Measurements from ENCODE around the gene CDK14.

The CDK14 gene

DNA sequence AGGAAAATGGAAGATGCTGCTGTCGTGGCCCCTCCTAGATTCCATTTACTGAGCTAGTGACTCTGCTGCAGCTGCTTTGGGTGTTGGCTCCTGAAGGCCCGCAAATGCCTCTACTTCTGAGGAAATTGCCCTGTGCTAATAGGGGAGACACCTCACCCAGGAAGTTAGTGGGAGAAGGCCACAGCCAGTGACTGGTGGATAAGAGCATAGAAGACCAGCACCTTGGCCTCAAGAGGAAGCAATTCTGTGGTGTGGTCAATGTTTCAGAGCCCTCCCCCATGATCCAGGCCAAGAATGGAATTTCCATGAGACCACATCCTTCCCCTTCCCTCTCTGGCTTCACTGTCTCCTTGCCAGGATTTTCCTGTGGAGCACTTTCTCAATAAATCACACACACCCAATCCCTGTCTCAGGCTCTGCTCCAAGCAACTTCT, 643.1 kb downstream of the CDK14 start:
- Mint-ChIP-seq H3K27ac (peak overlapping the region; percentile 58 to 85 (median 65)), H3K27me3 (ENCODE audit: low read depth) (no peaks in the 10 kb centered on the region), H3K4me3 (no peak overlapping the region), H3K4me1 (peaks cover 19% of the 10 kb centered on the region), H3K9me3 (no peaks in the 10 kb centered on the region), H3K36me3 (ENCODE audit: low read depth) (no peaks in the 10 kb centered on the region)
- TF ChIP-seq, protein P1, sequence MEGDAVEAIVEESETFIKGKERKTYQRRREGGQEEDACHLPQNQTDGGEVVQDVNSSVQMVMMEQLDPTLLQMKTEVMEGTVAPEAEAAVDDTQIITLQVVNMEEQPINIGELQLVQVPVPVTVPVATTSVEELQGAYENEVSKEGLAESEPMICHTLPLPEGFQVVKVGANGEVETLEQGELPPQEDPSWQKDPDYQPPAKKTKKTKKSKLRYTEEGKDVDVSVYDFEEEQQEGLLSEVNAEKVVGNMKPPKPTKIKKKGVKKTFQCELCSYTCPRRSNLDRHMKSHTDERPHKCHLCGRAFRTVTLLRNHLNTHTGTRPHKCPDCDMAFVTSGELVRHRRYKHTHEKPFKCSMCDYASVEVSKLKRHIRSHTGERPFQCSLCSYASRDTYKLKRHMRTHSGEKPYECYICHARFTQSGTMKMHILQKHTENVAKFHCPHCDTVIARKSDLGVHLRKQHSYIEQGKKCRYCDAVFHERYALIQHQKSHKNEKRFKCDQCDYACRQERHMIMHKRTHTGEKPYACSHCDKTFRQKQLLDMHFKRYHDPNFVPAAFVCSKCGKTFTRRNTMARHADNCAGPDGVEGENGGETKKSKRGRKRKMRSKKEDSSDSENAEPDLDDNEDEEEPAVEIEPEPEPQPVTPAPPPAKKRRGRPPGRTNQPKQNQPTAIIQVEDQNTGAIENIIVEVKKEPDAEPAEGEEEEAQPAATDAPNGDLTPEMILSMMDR (IDR thresholded peaks at IDR 0.05; ENCODE audit: unreplicated experiment in 3 of 3): no peak

DNA sequence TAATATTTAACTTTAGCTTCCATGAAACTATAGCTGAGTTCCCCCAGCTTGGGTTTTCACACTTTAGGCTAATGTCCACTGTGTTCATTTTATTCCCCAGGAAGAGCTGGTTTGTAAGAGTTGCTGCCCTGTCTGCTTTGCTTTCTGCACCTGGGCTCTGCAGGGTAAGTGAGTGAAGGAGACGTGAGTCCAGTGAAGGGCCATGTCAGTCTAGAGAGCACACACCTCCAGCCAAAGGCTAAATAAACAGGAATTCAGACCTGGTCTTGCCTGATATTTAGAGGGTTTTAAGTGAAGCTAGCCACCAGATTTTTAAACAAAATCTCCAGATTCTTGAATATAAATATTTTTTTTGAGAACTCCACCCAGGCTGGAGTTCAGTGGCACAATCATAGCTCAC, 643.7 kb downstream of the CDK14 start:
- H3K4me1 Mint-ChIP-seq: peaks cover 23% of the 10 kb centered on the region
- H3K4me3 Mint-ChIP-seq: no peak overlapping the region
- no peaks in the 10 kb centered on the region for H3K27me3 Mint-ChIP-seq (ENCODE audit: low read depth)
- no peaks in the 10 kb centered on the region for H3K36me3 Mint-ChIP-seq (ENCODE audit: low read depth)
- TF ChIP-seq, protein P1 (IDR thresholded peaks at IDR 0.05; ENCODE audit: unreplicated experiment in 3 of 3): no peak
- peak overlapping the region; percentile 58 to 85 (median 65) for H3K27ac Mint-ChIP-seq
- H3K9me3 Mint-ChIP-seq: no peaks in the 10 kb centered on the region

DNA sequence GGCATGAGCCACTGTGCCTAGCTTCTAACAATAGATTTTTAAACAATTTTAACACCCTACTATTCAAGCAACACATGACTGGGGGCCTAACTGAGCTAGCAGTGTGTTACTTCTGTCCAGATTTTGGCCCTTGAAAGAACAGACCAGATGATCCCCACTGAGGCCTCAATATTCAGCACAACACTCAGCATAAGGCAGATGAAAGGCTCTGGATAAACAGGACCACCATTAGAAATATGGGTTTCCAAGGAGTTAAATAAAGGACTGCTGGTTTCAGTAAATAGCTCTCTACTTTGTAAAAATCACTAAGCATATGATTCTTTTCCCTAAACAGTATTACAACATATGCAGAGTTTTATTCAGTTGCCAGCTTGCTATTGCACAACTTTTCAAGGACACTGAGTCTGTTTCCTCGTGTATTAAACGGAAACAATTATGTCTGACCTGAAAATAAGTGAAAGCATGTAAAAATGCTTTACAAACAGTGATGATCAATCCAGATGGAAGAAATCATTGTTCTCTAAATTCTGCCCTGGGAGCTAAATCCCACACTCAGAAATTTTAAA, 644.3 kb downstream of the CDK14 start:
- H3K36me3 Mint-ChIP-seq (ENCODE audit: low read depth): no peaks in the 10 kb centered on the region
- TF ChIP-seq, protein P1 (IDR thresholded peaks at IDR 0.05; ENCODE audit: unreplicated experiment in 3 of 3): no peak
- no peaks in the 10 kb centered on the region for H3K27me3 Mint-ChIP-seq (ENCODE audit: low read depth)
- H3K9me3 Mint-ChIP-seq: no peaks in the 10 kb centered on the region
- no peak overlapping the region for H3K4me3 Mint-ChIP-seq
- H3K4me1 Mint-ChIP-seq: peaks cover 23% of the 10 kb centered on the region
- H3K27ac Mint-ChIP-seq: peak overlapping the region in 2 of 3 experiments; percentile 28 to 58

DNA sequence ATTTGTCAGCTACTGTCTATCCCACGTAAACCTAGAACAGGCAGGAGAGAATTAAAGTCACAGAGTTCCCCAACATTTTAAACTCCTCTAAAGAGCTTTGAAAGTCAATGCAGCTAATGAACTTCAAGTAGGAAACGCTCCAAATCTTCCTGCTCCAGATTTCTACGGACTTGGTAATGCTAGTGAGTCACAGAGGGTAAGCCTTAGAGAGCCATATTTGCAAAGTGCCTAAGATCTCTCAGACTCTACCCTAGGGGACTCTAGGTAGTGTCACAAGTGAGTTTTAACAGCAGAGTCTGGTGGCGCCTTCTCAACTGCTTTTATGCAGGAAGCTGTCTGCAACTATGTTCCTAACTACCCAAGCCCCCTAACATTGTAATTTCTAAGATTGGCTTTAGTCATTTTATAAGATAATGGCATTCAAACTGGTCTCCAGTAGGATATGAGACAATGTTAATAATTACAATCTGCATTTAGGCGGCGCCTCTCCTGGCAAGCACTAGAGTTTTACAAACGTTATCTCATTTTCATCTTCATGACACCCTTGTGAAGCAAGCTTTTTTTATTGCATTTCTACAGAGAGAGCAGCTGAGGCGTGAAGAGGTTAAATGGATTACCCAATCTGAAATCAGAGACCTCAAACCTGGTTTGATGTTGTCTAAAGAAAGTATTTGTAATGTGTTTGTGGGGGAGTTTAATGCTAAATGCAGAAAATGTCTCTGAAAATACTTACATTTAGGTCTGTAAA, 646.1 kb downstream of the CDK14 start:
- no peaks in the 10 kb centered on the region for H3K27me3 Mint-ChIP-seq (ENCODE audit: low read depth)
- H3K9me3 Mint-ChIP-seq: no peaks in the 10 kb centered on the region
- no peak overlapping the region for H3K4me3 Mint-ChIP-seq
- H3K4me1 Mint-ChIP-seq: peaks cover 23% of the 10 kb centered on the region
- H3K27ac Mint-ChIP-seq: peak overlapping the region in 2 of 3 experiments; percentile 41 to 62
- TF ChIP-seq, protein P1 (IDR thresholded peaks at IDR 0.05; ENCODE audit: unreplicated experiment in 3 of 3): no peak
- no peaks in the 10 kb centered on the region for H3K36me3 Mint-ChIP-seq (ENCODE audit: low read depth)

DNA sequence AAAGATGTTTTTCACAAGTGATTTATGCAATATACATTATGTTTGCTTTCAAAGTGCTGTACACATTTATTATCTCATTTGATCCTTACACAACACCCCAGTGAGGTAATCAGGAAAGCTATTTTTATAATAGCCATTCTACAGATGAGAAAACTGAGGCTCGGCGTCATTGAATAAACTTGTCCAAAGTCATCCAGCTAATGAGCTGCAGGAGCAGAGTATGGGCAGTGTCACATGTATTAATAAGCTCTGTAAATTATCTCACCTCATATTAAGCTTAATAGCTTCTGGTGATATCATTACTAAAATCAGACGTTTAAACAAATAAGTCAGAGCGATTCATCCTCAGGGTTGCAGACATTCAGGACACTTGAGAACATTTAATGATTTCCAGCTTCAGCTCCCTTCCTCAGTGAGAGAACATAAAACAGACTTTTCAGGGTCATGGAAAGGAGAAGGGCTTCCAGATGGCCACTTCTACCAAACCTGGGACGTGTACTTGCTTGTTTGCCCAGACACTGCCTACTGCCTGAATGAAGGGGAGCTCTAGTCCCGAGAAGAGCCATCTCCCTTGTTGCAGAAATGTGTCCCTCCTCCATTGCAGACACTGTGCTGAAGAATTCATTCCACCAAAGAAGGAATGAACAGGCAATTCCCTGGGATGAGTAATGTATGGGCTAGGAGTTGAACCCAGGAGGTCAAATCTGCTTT, 647.6 kb downstream of the CDK14 start:
- Mint-ChIP-seq H3K4me3 (no peak overlapping the region), H3K4me1 (peaks cover 23% of the 10 kb centered on the region), H3K36me3 (ENCODE audit: low read depth) (no peaks in the 10 kb centered on the region), H3K27me3 (ENCODE audit: low read depth) (peaks cover 2% of the 10 kb centered on the region), H3K9me3 (no peaks in the 10 kb centered on the region), H3K27ac (peak overlapping the region in 1 of 3 experiments; percentile 4)
- TF ChIP-seq, protein P1 (IDR thresholded peaks at IDR 0.05; ENCODE audit: unreplicated experiment in 3 of 3): no peak

Measured in nephron (organoid).